Measurements from ENCODE around the gene TGM2.

Gene TGM2

GRCh38 chr20:38083338-38084048 lies 81.6 kb downstream of the TGM2 start:
- H3K4me3 Mint-ChIP-seq, result no peak overlapping the region
- H3K27ac Mint-ChIP-seq, result no peak overlapping the region
- H3K9me3 Mint-ChIP-seq, result no peaks in the 10 kb centered on the region
- H3K27me3 Mint-ChIP-seq (ENCODE audit: low read depth), result no peaks in the 10 kb centered on the region
- DNase-seq (ENCODE audit: low spot score), result no peak
- H3K4me1 Mint-ChIP-seq (ENCODE audit: low read depth), result no peaks in the 10 kb centered on the region
- peaks cover 46% of the 10 kb centered on the region for H3K36me3 Mint-ChIP-seq (ENCODE audit: low read depth)

GRCh38 chr20:38082894-38083293 lies 82.2 kb downstream of the TGM2 start:
- H3K4me3 Mint-ChIP-seq, result no peak overlapping the region

GRCh38 chr20:38081575-38081974 lies 83.5 kb downstream of the TGM2 start:
- no peak for DNase-seq (ENCODE audit: low spot score)
- Mint-ChIP-seq H3K27ac (no peak overlapping the region), H3K4me3 (no peak overlapping the region), H3K36me3 (ENCODE audit: low read depth) (peaks cover 44% of the 10 kb centered on the region), H3K4me1 (ENCODE audit: low read depth) (no peaks in the 10 kb centered on the region), H3K9me3 (no peaks in the 10 kb centered on the region), H3K27me3 (ENCODE audit: low read depth) (no peaks in the 10 kb centered on the region)

More at GRCh38 chr20:38082894-38083293, 82.2 kb downstream of the TGM2 start:
- no peak for DNase-seq (ENCODE audit: low spot score)
- no peaks in the 10 kb centered on the region for H3K9me3 Mint-ChIP-seq
- no peaks in the 10 kb centered on the region for H3K4me1 Mint-ChIP-seq (ENCODE audit: low read depth)
- H3K36me3 Mint-ChIP-seq (ENCODE audit: low read depth), result peaks cover 45% of the 10 kb centered on the region
- no peaks in the 10 kb centered on the region for H3K27me3 Mint-ChIP-seq (ENCODE audit: low read depth)
- H3K27ac Mint-ChIP-seq, result no peak overlapping the region

GRCh38 chr20:38079353-38079752 lies 85.7 kb downstream of the TGM2 start:
- Mint-ChIP-seq H3K4me1 (ENCODE audit: low read depth) (no peaks in the 10 kb centered on the region), H3K4me3 (no peak overlapping the region), H3K9me3 (no peaks in the 10 kb centered on the region), H3K36me3 (ENCODE audit: low read depth) (peaks cover 50% of the 10 kb centered on the region), H3K27me3 (ENCODE audit: low read depth) (no peaks in the 10 kb centered on the region), H3K27ac (no peak overlapping the region)
- DNase-seq (ENCODE audit: low spot score), result no peak

GRCh38 chr20:38078084-38078483 lies 87.0 kb downstream of the TGM2 start:
- DNase-seq (ENCODE audit: low spot score), result no peak
- Mint-ChIP-seq H3K4me3 (no peak overlapping the region), H3K4me1 (ENCODE audit: low read depth) (peaks cover 3% of the 10 kb centered on the region), H3K9me3 (no peaks in the 10 kb centered on the region), H3K27ac (no peak overlapping the region), H3K36me3 (ENCODE audit: low read depth) (peaks cover 55% of the 10 kb centered on the region), H3K27me3 (ENCODE audit: low read depth) (no peaks in the 10 kb centered on the region)
